C4-2B (cell line): ENCODE measurements around the gene ATP11A.

ENCODE experiments used
- CTCF ChIP-seq: fragments of 450-650 bp; conservative IDR thresholded peaks from 2 replicates; pipeline ENCODE4 v1.5.1; 2017; ENCODE audit warnings: mild to moderate bottlenecking
- ZFX ChIP-seq: fragments of 450-650 bp; IDR thresholded peaks from 2 replicates; pipeline ENCODE4 v1.6.1; 2017

GRCh38 chr13:112759827-112760226 lies 70.0 kb downstream of the ATP11A start:
- TF ChIP-seq CTCF (no peak), ZFX (no peak)
